Skeletal muscle tissue (tissue), 4 donors: ENCODE measurements around the gene ESRRG. TPM values are rescaled to one million over a fixed set of nuclear protein-coding genes. Genes with fewer than 3 reads are reported as not detected.
"Not testable (repeated sequence)": the region's sequence is repeated elsewhere in the genome, so short reads cannot be mapped to it uniquely, and the experiment has no call there.

Source experiments
- H3K27ac ChIP-seq: one replicate; pipeline ENCODE4 v1.7.0; 2013; ENCODE audit warnings: mild to moderate bottlenecking, low read depth, low read length, inconsistent platforms
- H3K27me3 ChIP-seq, 3 donors: one replicate each; pipeline ENCODE4 v1.7.0; 2013; ENCODE audit warnings: low read length in 3 of 3; ENCODE audit not compliant: control insufficient read depth in 3 of 3, insufficient read depth in 3 of 3
- H3K36me3 ChIP-seq, 3 donors: one replicate each; pipeline ENCODE4 v1.7.0; 2013; ENCODE audit warnings: low read length in 3 of 3; ENCODE audit not compliant: control insufficient read depth in 3 of 3, insufficient read depth in 3 of 3
- H3K4me1 ChIP-seq, 3 donors: one replicate each; pipeline ENCODE4 v1.7.0; 2013; ENCODE audit warnings: low read length in 3 of 3, mild to moderate bottlenecking in 3 of 3; ENCODE audit not compliant: control insufficient read depth in 3 of 3, insufficient read depth in 3 of 3
- H3K4me3 ChIP-seq, 3 donors: one replicate each; pipeline ENCODE4 v1.7.0; 2013; ENCODE audit warnings: low read length in 3 of 3
- H3K9ac ChIP-seq, 3 donors: one replicate each; pipeline ENCODE4 v1.7.0; 2013; ENCODE audit warnings: low read length in 3 of 3, mild to moderate bottlenecking in 3 of 3, moderate library complexity in 2 of 3, low read depth in 1 of 3
- H3K9me3 ChIP-seq, 3 donors: one replicate each; pipeline ENCODE4 v1.7.0; 2013; ENCODE audit warnings: low read length in 3 of 3; ENCODE audit not compliant: control insufficient read depth in 3 of 3
- total RNA-seq: library from RNA; depleted of rRNA; stranded (reverse); fragments of >200 nt; gene quantifications from one replicate; pipeline ENCODE4 v1.2.3, GENCODE V29; 2014
- donor health status: Osteomylitis.

Gene ESRRG
- total RNA-seq, 1 donor from 2014 or later, result 25.1 TPM

- no peaks in the 10 kb centered on the region for H3K27me3 ChIP-seq
- H3K27ac ChIP-seq, result no peak overlapping the region
- H3K4me3 ChIP-seq, result no peak overlapping the region
- H3K36me3 ChIP-seq, result no peaks in the 10 kb centered on the region
- H3K9me3 ChIP-seq, result no peaks in the 10 kb centered on the region
- H3K4me1 ChIP-seq, result no peaks in the 10 kb centered on the region
- H3K9ac ChIP-seq, result no peak overlapping the region
These were observed 12.5 kb downstream of the ESRRG start for GRCh38 chr1:216710598-216711333.

GRCh38 chr1:216710055-216710454 lies 13.2 kb downstream of the ESRRG start:
- no peaks in the 10 kb centered on the region for H3K27me3 ChIP-seq
- H3K4me1 ChIP-seq, result no peaks in the 10 kb centered on the region
- H3K36me3 ChIP-seq, result no peaks in the 10 kb centered on the region
- H3K9ac ChIP-seq, result no peak overlapping the region
- no peaks in the 10 kb centered on the region for H3K9me3 ChIP-seq
- H3K27ac ChIP-seq, result no peak overlapping the region
- no peak overlapping the region for H3K4me3 ChIP-seq

GRCh38 chr1:216705676-216706075 lies 17.6 kb downstream of the ESRRG start:
- no peak overlapping the region for H3K4me3 ChIP-seq
- H3K4me1 ChIP-seq, result no peaks in the 10 kb centered on the region
- H3K27ac ChIP-seq, result no peak overlapping the region
- H3K9ac ChIP-seq, result no peak overlapping the region
- H3K27me3 ChIP-seq, result no peaks in the 10 kb centered on the region
- H3K36me3 ChIP-seq, result no peaks in the 10 kb centered on the region
- no peaks in the 10 kb centered on the region for H3K9me3 ChIP-seq

- not testable (repeated sequence) for H3K27me3 ChIP-seq, H3K4me1 ChIP-seq, H3K36me3 ChIP-seq, H3K4me3 ChIP-seq, H3K27ac ChIP-seq, H3K9me3 ChIP-seq, H3K9ac ChIP-seq
These were observed 19.2 kb downstream of the ESRRG start for GRCh38 chr1:216704065-216704464.

- no peaks in the 10 kb centered on the region for H3K9me3 ChIP-seq
- no peak overlapping the region for H3K9ac ChIP-seq
- H3K4me1 ChIP-seq, result no peaks in the 10 kb centered on the region
- H3K27ac ChIP-seq, result no peak overlapping the region
- H3K4me3 ChIP-seq, result no peak overlapping the region
- no peaks in the 10 kb centered on the region for H3K36me3 ChIP-seq
- no peaks in the 10 kb centered on the region for H3K27me3 ChIP-seq
These were observed 21.1 kb downstream of the ESRRG start for GRCh38 chr1:216702170-216702569.

- H3K27me3 ChIP-seq, result no peaks in the 10 kb centered on the region
- H3K36me3 ChIP-seq, result no peaks in the 10 kb centered on the region
- no peaks in the 10 kb centered on the region for H3K4me1 ChIP-seq
- no peak overlapping the region for H3K9ac ChIP-seq
- no peak overlapping the region for H3K4me3 ChIP-seq
- no peak overlapping the region for H3K27ac ChIP-seq
- no peaks in the 10 kb centered on the region for H3K9me3 ChIP-seq
These were observed 22.4 kb downstream of the ESRRG start for GRCh38 chr1:216700779-216701178.

DNA sequence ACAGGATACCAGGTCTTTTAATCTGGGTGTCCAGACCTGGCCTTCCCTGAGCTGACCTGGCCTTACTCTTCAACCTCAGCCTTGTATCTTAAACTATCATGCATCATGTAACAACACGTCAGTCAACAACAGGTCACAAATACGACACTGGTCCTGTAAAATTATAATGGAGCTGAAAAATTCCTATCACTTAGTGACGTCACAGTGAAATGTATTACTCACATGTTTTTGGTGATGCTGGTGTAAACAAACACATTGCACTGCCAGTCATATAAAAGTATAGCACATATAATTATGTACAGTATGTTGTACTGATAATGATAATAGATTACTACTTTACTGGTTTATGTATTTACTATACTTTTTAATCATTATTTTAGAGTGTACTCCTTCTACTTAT lies 31.5 kb downstream of the ESRRG start:
- Histone ChIP-seq H3K27ac (no peak overlapping the region), H3K27me3 (no peaks in the 10 kb centered on the region), H3K36me3 (no peaks in the 10 kb centered on the region), H3K4me3 (no peak overlapping the region), H3K4me1 (peaks cover 0 to 3% (median 0%) of the 10 kb centered on the region in 3 donors), H3K9ac (no peak overlapping the region), H3K9me3 (no peaks in the 10 kb centered on the region)

DNA sequence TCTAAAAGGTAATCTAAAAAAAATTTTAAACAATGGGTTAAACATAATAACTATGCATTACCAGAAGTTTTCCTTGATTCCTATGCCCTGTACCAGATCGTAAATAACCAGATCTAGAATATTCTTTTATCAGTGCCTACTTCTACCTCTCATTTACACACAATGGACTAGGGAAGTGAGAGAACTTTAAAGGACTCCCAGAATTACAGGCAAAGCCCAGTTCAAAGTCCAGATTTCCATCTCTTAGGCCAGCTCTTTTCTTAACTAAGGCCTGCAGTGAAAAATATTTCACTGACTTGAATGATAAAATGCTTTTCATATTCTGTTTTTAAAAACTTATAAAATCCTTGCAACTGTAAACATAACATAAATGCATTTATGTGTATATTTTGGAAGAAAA lies 32.6 kb downstream of the ESRRG start:
- Histone ChIP-seq H3K27ac (no peak overlapping the region), H3K4me1 (peaks cover 0 to 3% (median 0%) of the 10 kb centered on the region in 3 donors), H3K36me3 (no peaks in the 10 kb centered on the region), H3K9ac (no peak overlapping the region), H3K4me3 (no peak overlapping the region), H3K27me3 (no peaks in the 10 kb centered on the region), H3K9me3 (no peaks in the 10 kb centered on the region)

GRCh38 chr1:216688127-216688657 lies 35.0 kb downstream of the ESRRG start:
- no peak overlapping the region for H3K9ac ChIP-seq
- H3K4me1 ChIP-seq, result peaks cover 0 to 3% (median 0%) of the 10 kb centered on the region in 3 donors
- H3K4me3 ChIP-seq, result no peak overlapping the region
- no peaks in the 10 kb centered on the region for H3K36me3 ChIP-seq
- no peaks in the 10 kb centered on the region for H3K27me3 ChIP-seq
- no peak overlapping the region for H3K27ac ChIP-seq
- no peaks in the 10 kb centered on the region for H3K9me3 ChIP-seq

- no peaks in the 10 kb centered on the region for H3K27me3 ChIP-seq
- no peak overlapping the region for H3K4me3 ChIP-seq
- H3K27ac ChIP-seq, result no peak overlapping the region
- no peaks in the 10 kb centered on the region for H3K36me3 ChIP-seq
- H3K9ac ChIP-seq, result no peak overlapping the region
- H3K4me1 ChIP-seq, result peaks cover 0 to 3% (median 0%) of the 10 kb centered on the region in 3 donors
- H3K9me3 ChIP-seq, result no peaks in the 10 kb centered on the region
These were observed 36.1 kb downstream of the ESRRG start for GRCh38 chr1:216686860-216687766.
